HFFc6 (cell line): ENCODE results near the gene GPRIN3. TPM values are rescaled to one million over a fixed set of nuclear protein-coding genes. Genes with fewer than 3 reads are reported as not detected.

ENCODE experiments used
- DNase-seq: peaks from one replicate; pipeline ENCODE4 v3.0.0-alpha.2; 2018
- H3K27ac Mint-ChIP-seq: 2 replicates; pipeline ENCODE4 v1.8.0; 2020; ENCODE audit warnings: mild to moderate bottlenecking, mixed read lengths
- H3K27me3 Mint-ChIP-seq: 2 replicates; pipeline ENCODE4 v1.8.0; 2021; ENCODE audit warnings: mild to moderate bottlenecking, moderate library complexity, mixed read lengths; ENCODE audit not compliant: insufficient read depth
- H3K36me3 Mint-ChIP-seq: 2 replicates; pipeline ENCODE4 v1.8.0; 2021; ENCODE audit warnings: low read depth, mixed read lengths
- H3K4me1 Mint-ChIP-seq: 2 replicates; pipeline ENCODE4 v1.8.0; 2020; ENCODE audit warnings: low read depth, mixed read lengths
- H3K4me3 Mint-ChIP-seq: 2 replicates; pipeline ENCODE4 v1.8.0; 2020; ENCODE audit warnings: mild to moderate bottlenecking, moderate library complexity, mixed read lengths
- H3K9me3 Mint-ChIP-seq: 2 replicates; pipeline ENCODE4 v1.8.0; 2020; ENCODE audit warnings: mild to moderate bottlenecking, mixed read lengths
- total RNA-seq, 6 experiments: library from RNA; stranded (reverse); fragmentation: NEBNext Ultra II Directional; extraction: Animal tissue kit (Norgen Biotek cat#: 25700); gene quantifications; 2 replicates in 1 of 6; 3 replicates in 5 of 6; pipeline ENCODE4 v1.2.3, GENCODE V29; 2021
- TF ChIP-seq, protein P1 (sequence below): fragments of 200-600 bp; sonication (generic); IDR thresholded peaks from 2 replicates; pipeline ENCODE4 v1.5.0; 2021; ENCODE audit warnings: antibody characterized with exemption, mild to moderate bottlenecking

Gene GPRIN3
- total RNA-seq, 6 experiments from 2014 or later, result under 0.01 to 0.28 (median 0.04) TPM

DNA sequence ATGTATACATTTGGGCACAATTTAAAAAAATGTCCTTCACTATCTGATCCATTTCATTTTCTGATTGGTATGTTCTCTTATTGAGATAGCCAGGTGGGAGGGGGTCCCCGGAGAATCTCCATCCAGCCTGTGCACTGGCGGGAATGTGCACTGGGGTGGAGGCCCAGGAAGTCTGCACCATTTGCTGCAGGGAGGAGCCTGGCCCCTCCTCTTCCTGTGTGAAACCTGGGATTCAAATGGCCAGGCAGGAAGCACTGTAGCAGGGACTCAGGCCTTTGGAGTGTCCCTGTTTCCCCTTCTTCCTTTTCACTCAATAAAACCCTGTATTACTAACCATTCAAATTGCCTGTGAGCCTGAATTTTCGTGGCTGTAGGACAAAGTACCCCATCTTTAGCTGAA, 44.3 kb downstream of the GPRIN3 start:
- Mint-ChIP-seq H3K4me1 (no peaks in the 10 kb centered on the region), H3K9me3 (no peaks in the 10 kb centered on the region), H3K36me3 (no peaks in the 10 kb centered on the region), H3K27me3 (peaks cover 9% of the 10 kb centered on the region; the same call in 1 of the 2 replicates), H3K4me3 (no peak overlapping the region), H3K27ac (no peak overlapping the region)
- no peak for DNase-seq
- TF ChIP-seq, protein P1, sequence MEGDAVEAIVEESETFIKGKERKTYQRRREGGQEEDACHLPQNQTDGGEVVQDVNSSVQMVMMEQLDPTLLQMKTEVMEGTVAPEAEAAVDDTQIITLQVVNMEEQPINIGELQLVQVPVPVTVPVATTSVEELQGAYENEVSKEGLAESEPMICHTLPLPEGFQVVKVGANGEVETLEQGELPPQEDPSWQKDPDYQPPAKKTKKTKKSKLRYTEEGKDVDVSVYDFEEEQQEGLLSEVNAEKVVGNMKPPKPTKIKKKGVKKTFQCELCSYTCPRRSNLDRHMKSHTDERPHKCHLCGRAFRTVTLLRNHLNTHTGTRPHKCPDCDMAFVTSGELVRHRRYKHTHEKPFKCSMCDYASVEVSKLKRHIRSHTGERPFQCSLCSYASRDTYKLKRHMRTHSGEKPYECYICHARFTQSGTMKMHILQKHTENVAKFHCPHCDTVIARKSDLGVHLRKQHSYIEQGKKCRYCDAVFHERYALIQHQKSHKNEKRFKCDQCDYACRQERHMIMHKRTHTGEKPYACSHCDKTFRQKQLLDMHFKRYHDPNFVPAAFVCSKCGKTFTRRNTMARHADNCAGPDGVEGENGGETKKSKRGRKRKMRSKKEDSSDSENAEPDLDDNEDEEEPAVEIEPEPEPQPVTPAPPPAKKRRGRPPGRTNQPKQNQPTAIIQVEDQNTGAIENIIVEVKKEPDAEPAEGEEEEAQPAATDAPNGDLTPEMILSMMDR, result no peak

DNA sequence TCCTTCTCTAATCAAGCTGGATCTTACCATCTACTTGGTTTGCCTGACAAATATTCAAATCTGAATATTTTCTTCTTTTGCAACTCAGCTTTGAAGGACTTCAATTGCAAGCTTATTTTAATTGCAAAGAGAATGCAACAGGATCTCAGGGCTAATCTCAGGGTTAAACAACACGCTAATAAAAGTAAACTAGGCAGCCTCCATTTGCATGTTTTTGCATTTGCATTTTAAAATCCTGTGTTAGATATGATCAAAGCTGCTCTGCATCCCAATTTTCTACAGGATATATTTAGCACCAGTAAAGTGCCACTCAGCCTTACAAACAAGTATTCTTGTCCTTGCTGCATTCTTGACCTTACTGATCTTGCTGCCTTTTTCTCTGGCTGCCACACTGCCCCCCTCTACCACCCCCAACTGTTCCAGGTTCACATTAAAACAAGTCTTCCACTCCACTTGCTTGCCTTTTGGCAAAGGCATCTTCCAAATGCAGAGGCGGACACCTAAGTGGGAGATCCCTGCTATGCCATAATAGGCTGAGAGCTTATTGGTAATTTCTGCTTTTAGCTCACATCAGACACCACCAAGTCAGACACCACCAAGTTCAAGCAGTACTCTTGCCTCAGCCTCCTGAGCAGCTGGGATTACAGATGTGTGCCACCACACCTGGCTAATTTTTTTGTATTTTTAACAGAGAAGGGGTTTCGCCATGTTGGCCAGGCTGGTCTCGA, 48.1 kb downstream of the GPRIN3 start:
- Mint-ChIP-seq H3K9me3 (no peaks in the 10 kb centered on the region), H3K4me1 (no peaks in the 10 kb centered on the region), H3K27me3 (peaks cover 9% of the 10 kb centered on the region; the same call in 1 of the 2 replicates), H3K27ac (no peak overlapping the region), H3K36me3 (no peaks in the 10 kb centered on the region), H3K4me3 (no peak overlapping the region)
- no peak for DNase-seq
- TF ChIP-seq, protein P1, result no peak

DNA sequence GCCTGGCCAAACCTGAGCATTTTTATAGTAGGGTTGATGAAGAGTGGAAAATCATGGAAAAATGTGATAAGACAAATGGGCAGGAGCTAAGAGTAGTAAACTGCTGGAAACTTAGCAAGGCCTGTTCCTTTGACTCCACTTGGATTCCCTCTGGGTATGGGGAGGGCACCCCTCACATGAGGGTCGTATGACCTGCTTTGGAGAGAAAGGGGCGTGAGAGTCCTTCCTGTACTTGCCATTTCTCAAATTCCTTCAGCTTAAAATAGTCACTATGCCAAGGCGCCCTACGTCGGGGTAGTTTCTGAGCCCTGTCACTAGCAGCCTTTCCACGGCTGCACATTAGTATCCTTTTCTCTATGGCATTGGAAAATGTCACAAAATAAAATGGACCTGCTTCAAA, 49.1 kb downstream of the GPRIN3 start:
- TF ChIP-seq, protein P1, result no peak
- Mint-ChIP-seq H3K4me1 (no peaks in the 10 kb centered on the region), H3K27ac (no peak overlapping the region), H3K4me3 (no peak overlapping the region), H3K36me3 (no peaks in the 10 kb centered on the region), H3K27me3 (peaks cover 9% of the 10 kb centered on the region; the same call in 1 of the 2 replicates), H3K9me3 (no peaks in the 10 kb centered on the region)
- DNase-seq, result no peak

DNA sequence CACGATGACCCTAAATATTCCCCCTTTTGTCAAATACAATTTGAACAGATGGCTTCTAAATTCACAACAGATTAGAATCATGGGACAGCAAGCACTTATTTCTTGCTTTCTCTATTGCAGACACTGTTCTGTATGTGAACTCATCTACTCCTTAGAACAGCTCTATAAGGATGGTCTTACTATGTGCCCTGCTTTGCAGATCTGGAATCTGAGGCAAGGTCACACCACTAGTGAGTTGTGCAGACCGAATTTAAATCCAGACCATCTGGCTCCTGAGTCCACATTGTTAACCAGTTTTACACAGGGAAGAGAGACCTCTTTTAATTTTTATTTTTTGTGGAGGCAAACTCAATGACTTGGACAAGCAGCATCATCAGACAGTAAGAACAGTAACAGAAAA, 50.2 kb downstream of the GPRIN3 start:
- TF ChIP-seq, protein P1, result no peak
- no peaks in the 10 kb centered on the region for H3K4me1 Mint-ChIP-seq
- no peaks in the 10 kb centered on the region for H3K36me3 Mint-ChIP-seq
- no peaks in the 10 kb centered on the region for H3K9me3 Mint-ChIP-seq
- no peak for DNase-seq
- no peak overlapping the region for H3K4me3 Mint-ChIP-seq
- H3K27me3 Mint-ChIP-seq, result peaks cover 9% of the 10 kb centered on the region; the same call in 1 of the 2 replicates
- H3K27ac Mint-ChIP-seq, result no peak overlapping the region

DNA sequence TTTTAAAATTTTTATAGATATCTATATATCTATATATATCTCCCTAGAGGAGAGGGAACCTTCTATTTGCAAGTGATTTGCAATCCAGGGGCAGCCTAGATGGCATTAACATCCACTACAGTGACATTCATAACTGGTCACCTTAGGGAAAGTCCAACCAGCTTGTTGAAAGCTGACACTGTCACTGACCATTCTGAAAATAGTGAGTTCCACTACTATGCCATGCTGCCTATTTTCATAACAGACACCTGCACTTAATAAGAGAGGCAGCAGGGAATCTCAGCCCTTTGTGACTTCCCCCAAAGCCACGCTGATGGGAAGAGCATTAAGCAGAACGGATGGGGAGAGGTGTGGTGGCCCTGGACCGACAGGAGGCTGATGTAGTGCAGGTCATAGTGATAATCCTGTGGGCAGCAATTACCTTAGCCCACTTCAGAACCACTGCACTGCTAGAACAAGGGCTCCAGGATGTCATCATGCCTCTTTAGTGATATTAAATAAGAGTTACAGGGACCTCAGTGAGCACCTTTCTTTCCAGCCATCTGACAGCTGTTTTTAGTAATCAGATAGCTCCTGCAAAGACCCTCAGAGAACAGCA, 51.3 kb downstream of the GPRIN3 start:
- Mint-ChIP-seq H3K4me1 (no peaks in the 10 kb centered on the region), H3K36me3 (no peaks in the 10 kb centered on the region), H3K4me3 (no peak overlapping the region), H3K27ac (no peak overlapping the region), H3K9me3 (no peaks in the 10 kb centered on the region), H3K27me3 (peaks cover 9% of the 10 kb centered on the region; the same call in 1 of the 2 replicates)
- no peak for DNase-seq
- TF ChIP-seq, protein P1, result no peak
